Astrocyte (in vitro differentiated cells and primary cell): ENCODE results near the gene KDM3B.

ENCODE experiments used
- CTCF ChIP-seq: IDR thresholded peaks from 2 replicates; pipeline ENCODE4 v1.5.1; 2011; ENCODE audit warnings: low read depth, mild to moderate bottlenecking, inconsistent platforms, low read length, moderate library complexity; ENCODE audit not compliant: insufficient read depth
- EZH2 ChIP-seq: IDR thresholded peaks from 2 replicates; pipeline ENCODE4 v1.6.1; 2012; ENCODE audit warnings: mild to moderate bottlenecking, low read length, inconsistent platforms; ENCODE audit not compliant: insufficient read depth

- TF ChIP-seq EZH2 (no peak), CTCF (no peak)
These were observed 20.2 kb downstream of the KDM3B start for GRCh38 chr5:138372653-138373052.
